Stimulated activated CD4-positive, alpha-beta T cell treated with anti-CD3 and anti-CD28 coated beads, Interleukin-12 subunit alpha, Interleukin-12 subunit beta, amount 100 ng/mL, for 24 hours (primary cell): ENCODE results near the gene DPYSL3.
"Not testable (repeated sequence)": the region's sequence is repeated elsewhere in the genome, so short reads cannot be mapped to it uniquely, and the experiment has no call there.

Source experiments
- DNase-seq, 2 experiments: peaks; one replicate each; pipeline ENCODE4 v3.0.0-alpha.2; 2020; ENCODE audit warnings: low read depth in 2 of 2

Gene DPYSL3

DNA sequence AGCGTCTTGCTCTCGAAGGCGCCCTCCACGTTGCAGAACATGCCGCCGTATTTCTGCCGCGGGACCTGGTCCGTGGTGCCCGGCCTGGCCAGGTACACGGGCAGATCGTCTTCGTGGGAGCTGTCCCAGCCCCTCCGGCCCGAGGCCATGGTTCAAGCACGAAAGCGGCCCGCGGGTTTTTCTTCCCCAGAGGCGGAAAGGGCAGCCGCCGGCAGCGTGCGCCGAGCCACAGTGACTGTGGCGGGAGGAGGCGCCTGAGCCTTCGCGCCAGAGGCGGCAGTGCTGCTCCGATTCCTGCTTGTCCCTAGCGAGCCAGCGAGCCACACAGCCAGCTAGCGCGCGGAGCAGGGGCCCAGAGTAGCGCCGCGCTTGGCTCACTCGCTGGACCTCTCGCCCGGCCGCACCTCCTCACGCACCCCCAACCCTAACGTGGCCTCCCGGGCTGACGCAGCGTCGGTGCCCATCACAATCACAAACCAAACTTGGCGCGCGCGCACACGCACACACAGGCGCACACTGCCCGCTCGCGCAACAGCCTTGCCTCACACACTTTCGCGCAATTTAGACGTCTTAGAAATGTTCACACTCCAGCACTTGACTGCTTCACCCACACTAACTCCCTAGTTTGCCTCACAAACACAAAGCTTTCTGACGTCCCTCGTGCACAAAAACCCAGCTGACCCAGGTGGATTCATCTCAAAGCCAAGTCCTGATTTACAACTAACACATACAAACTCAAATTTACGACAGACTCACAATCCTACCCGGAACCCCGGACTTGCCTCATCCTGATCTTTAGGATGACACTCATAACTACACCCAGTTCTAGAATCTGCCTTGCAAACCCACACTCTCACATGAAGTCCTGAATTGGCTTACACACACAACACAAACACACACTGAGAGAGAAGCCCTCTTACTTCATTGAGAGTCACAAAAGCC, at the start of gene DPYSL3:
Gene DPYSL3, minus strand, starts transcription at position 359 of the 942 bp plus-strand sequence. Its CDS starts 210 bp downstream, at position 149.
- no peak for DNase-seq

DNA sequence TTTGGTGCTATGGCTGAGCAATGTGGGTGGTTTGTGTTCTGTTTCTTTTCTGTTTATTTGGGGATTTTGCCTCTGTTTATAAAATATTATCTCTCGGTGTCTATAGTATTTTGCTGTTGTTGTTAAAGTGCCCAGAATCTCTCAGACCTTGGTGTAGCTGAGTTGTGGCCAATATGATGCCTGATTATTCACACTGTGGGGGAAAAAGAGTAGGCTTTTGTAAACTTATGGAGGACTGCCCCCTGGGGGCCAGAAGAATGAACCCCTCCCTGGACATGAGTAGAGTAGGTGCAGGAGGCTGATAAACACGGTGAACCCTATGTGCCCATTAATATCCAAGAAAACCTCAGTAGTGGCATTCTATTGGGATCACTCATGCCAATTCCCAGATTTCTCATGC, 49.0 kb upstream of the DPYSL3 start:
- no peak for DNase-seq

DNA sequence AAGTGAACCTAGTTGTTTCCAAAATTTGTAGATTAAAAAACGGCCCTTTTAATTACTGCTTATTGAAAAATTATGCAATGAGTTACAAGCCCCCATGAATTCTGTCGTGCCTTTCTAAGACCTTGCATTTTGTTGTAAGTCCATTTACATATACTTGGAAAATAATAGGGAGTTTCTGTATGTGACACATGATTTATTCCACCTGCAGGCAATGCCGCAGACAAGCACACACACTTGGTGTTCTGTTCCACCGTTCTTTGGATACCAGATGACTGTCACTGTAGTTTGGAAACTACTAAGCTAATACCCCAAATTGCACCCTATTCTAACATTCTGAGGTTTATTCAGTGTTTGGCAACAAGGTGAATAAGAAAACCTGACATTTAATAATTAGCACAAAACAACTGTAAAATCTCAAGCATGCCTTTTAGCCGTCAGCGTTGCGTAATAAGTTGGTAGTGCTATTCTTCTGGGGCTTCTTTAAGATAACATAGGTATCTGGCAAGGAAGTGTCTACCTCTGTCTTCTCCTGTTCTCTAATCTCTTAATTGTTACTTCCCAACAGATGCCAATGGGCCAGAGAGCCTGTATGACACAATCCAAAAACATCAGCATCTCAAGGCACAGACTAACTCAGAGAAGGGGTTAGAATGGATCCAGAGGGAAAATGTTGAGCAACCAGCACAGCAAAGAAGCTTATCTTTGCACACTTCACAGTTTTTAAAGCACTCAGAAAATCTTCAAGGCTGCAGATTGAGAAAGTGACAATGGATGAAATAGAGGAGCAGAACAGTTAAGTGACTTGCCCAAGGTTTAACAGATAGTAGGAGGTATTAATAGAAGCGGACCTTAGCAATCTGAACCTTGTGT, 48.2 kb upstream of the DPYSL3 start:
- DNase-seq: no peak

DNA sequence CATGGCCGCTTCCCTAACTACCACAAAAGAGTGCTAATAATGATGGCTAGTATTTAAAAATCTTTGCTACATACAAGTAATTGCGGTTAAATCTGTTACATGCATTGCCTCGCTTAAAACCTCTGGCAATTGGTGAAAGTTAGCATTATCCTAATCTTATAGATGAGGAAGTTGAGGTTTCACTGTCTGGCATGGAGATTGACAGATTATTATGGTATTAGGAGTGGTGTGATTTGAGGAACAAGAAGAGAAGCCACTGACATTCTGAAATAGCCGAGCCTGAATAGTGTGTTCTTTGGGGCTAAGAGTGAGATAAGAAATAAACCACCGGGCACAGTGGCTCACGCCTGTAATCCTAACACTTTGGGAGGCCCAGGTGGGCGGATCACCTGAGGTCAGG, 45.3 kb upstream of the DPYSL3 start:
- DNase-seq: no peak

DNA sequence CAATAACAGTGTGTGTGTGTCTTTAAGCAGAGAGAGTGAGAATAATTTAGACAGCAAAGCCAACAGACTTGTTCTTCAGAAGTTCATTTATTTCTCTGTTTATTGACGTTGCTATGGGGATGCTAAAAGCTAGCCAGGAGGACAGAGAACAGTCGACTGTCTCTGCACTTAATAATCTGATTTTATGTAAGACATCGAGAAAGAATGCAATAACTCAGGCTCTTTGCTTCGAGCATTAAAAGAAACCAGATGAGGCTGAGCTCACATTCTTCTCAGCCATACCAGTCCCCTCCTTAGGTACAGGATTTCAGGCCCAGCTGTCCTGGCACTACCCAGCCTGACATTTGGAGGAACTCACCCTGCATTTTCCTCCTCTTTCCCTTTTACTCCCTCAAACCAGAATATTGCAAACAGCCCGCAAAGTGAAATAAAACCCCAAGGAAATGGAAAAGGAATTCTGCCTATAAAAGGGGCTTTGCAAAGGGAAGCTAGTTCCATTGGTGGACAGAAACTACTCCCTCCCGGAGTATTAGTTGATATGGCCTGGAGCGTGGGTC, 44.5 kb upstream of the DPYSL3 start:
- no peak for DNase-seq

- DNase-seq: not testable (repeated sequence)
Measured at GRCh38 chr5:147553817-147554216, 43.9 kb upstream of the DPYSL3 start.

DNA sequence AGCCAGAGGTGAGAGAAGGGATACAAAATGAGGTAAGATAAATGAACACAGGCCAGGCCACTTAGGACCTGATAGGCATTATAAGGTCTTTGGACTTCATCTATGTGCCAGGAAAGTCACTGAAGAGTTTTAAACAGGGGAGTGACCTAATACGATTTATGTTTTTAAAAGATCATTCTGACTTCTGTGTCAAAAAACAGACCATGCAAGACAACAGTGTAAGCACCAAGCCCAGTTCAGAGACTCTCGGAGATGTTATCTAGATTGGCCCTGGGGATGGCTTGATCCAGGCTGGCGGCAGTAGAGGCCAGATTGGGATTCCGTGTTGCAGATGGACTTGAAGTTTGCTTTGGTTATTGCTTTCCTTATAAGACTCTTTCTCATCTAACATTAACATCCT, 43.0 kb upstream of the DPYSL3 start:
- DNase-seq: no peak

DNA sequence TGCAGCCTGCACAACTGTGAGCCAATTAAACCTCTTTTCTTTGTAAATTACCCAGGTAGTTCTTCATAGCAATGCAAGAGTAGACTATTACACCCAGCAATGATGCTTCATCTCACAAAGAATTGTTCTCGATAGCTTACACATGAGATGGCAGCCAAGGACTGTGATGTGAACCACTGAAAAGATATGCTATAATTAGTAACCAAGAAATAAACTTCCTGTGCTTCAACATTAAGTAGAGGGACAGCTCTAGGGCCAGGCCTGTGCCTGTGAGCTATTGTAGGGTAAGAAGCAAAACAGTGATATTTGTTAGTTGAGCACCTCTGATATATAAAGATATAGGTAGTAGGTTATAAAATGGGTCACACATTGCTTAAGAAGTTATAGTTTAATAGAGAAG, 41.8 kb upstream of the DPYSL3 start:
- no peak for DNase-seq

DNA sequence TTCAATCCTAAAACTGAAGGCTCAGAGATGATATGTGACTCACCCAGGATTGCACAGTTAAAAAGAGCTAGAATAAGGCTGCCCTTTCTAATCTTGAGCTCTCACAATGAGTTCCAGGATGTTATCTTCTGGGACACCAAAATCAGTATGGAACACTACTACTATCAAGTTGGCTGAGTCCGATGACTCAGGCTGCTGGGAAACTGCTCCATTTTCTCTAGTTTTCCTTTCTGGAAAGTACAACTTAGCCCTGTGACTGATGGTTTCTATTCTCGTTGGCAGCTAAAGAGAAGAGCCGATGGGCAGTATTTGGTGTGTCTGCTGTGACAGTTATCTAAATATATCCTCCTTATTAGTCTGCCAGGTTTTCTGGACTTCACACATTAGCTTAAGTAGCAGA, 37.9 kb upstream of the DPYSL3 start:
- no peak for DNase-seq

GRCh38 chr5:147544556-147544955, 34.7 kb upstream of the DPYSL3 start:
- DNase-seq: no peak

- no peak for DNase-seq
Measured at GRCh38 chr5:147539053-147539452, 29.2 kb upstream of the DPYSL3 start.

GRCh38 chr5:147538236-147538635, 28.4 kb upstream of the DPYSL3 start:
- no peak for DNase-seq

DNA sequence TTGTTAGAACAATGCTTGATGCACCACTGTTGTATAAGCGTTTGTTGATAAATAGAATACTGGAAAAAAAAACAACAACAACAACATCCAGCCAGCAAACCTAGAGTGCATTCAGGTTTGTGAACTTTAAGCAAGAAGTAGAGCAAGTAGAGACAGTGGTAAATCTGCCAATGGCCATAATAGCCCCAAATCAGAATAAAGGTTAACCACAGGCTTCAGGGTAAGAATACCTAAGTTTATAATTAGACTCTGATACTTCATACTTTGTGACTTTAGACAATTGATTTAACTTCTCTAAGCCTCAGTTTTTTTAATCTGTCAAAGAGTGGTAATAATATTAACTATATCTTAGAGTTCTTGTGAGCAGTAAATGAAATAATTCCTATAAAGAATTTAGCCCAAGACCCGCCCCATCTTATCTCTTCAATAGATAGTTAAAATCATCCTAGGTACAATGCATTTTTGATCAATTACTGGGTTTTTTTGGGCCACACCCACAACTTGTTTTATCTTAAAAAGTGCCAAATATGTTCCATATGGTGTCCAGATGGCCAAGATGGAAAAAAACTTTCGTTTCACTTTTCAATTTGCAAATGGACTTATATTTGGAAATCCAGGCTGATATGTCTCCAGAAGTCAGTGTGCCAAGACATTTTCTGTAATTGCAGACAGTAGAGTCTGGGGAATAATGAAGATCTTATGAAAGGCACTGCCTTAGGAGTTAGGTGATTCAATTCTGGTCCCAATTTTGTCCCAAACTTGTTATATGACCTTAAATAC, 24.5 kb upstream of the DPYSL3 start:
- no peak for DNase-seq

- DNase-seq: no peak
Measured at GRCh38 chr5:147532156-147532555, 22.3 kb upstream of the DPYSL3 start.

DNA sequence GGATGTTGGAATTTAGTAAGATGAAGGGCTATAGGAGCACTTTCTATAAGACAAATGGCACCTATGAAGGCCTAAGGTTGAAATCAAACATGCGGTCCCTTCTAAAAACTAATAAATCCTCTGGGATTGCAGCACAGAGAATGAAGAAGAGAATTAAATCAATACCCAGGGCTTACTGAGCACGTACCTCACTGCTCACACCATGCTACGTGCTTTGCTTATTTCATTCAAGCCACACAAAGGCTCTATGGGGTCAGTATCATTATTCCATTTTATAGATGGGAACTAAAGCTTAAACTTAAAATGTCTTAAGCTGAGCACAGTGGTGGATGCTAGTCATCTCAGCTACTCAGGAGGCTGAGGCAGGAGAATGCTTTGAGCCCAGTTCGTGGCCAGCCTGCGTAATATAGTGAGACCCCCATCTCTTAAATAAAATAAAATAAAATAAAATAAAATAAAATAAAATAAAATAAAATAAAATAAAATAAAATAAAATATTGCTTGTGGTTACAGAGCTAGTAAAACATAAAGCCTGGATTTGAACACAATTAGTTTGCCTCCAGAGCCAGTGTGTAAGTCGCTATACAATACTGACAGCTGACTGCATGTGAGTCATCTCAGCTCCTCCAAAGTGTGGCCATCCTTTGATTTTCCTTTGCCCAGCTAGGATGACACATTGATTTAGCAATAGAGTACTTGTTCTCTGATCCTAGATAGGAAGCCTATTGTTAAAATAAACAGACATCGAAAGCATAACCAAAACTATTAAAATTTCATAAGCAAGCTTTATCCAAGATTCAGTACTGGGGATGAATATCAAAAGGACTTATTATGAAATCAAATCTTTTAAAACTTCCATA, 20.9 kb upstream of the DPYSL3 start:
- no peak for DNase-seq

- DNase-seq: no peak
Measured at GRCh38 chr5:147523069-147523468, 13.2 kb upstream of the DPYSL3 start.

DNA sequence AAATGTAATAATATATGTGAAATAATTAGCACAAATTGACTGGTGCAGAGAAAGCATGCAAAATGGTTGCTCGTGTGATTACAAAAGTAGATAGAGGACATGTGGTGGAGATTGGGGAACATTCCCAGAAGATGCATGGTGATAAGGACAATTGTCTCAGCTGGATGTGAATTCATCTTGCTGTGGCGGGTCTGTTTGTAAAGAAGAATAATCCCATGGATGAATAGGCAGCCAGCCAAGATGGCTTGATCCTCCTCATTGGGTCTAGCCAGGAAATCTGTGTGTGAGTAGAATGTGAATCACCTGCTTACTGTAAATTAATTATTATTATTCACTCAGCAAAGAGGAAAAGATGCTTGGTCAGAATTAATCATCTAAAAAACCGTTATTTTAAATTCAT, 12.6 kb upstream of the DPYSL3 start:
- DNase-seq: no peak

DNA sequence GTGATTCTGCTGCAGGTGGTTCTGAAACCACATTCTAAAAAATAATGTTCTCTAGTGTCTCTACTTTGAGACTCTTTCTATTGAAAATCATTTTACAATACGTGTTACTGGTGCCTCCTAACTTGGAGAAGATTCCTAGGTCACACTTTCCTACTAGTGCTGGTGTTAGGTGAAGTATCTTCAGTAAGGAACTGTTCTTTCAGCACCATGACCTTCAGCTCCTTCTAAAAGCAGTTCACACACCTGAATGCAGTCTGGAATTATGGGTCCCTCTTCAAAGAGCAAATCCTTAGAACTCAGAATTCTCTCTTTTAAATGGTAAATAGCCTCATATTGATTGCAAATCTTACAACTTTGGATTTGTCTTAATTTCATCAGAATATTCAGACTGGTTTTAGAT, 10.6 kb upstream of the DPYSL3 start:
- no peak for DNase-seq

DNA sequence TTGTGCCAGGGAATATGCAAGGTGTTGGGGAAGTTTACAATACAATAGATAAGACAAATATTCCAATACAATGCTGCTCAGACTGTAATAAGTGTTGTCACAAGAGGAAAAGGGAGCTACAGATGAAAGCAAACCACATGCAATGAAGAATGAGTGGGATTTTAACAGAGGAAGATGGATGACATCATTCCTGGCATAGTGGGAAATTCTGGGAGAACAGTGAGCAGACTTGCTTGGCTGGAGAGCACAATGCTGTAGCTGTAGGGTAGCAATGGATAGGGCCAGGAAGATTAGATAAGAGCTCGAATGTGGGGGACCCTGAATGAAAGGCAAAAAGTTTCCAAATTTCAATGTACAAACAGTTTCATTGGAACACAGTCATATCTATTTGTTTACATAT, 9.5 kb upstream of the DPYSL3 start:
- no peak for DNase-seq

- DNase-seq: no peak
Measured at GRCh38 chr5:147517383-147517782, 7.5 kb upstream of the DPYSL3 start.

- no peak for DNase-seq
Measured at GRCh38 chr5:147515269-147515668, 5.4 kb upstream of the DPYSL3 start.
